GM23338 (cell line): Measurements from ENCODE around the gene GOLGA6D. TPM values are rescaled to one million over a fixed set of nuclear protein-coding genes. Genes with fewer than 3 reads are reported as not detected.
"Not testable (repeated sequence)": the region's sequence is repeated elsewhere in the genome, so short reads cannot be mapped to it uniquely, and the experiment has no call there.

ENCODE experiments used
- ATAC-seq: fragments of 200-7000 bp; cut with Tn5 transposase; 3 replicates; pipeline ENCODE4 v1.9.1; 2020
- DNase-seq: peaks from one replicate; pipeline ENCODE4 v3.0.0-alpha.2; 2015; ENCODE audit warnings: low spot score
- H2AFZ ChIP-seq: fragments of 200-600 bp; sonication (generic); 2 replicates; pipeline ENCODE4 v1.8.0; 2016; ENCODE audit warnings: antibody characterized with exemption, mild to moderate bottlenecking, moderate library complexity
- H3F3A ChIP-seq: fragments of 200-600 bp; sonication (generic); replicated peaks from 2 replicates; pipeline ENCODE4 v1.8.0; 2017; ENCODE audit warnings: antibody characterized with exemption, mixed run types, low read depth
- H3K27ac ChIP-seq: fragments of 200-600 bp; sonication (generic); 2 replicates; pipeline ENCODE4 v1.6.1; 2016; ENCODE audit warnings: low read depth
- H3K27me3 ChIP-seq: fragments of 200-600 bp; sonication (generic); 2 replicates; pipeline ENCODE4 v1.8.0; 2016; ENCODE audit warnings: mild to moderate bottlenecking, mixed run types, moderate library complexity; ENCODE audit not compliant: insufficient read depth
- H3K36me3 ChIP-seq: fragments of 200-600 bp; sonication (generic); 2 replicates; pipeline ENCODE4 v1.8.0; 2016; ENCODE audit warnings: mild to moderate bottlenecking; ENCODE audit not compliant: insufficient read depth
- H3K4me1 ChIP-seq: fragments of 200-600 bp; sonication (generic); 2 replicates; pipeline ENCODE4 v1.8.0; 2016; ENCODE audit warnings: mild to moderate bottlenecking, moderate library complexity; ENCODE audit not compliant: insufficient read depth
- H3K4me2 ChIP-seq: fragments of 200-600 bp; sonication (generic); 2 replicates; pipeline ENCODE4 v1.7.1; 2017; ENCODE audit warnings: mixed run types
- H3K4me3 ChIP-seq: fragments of 200-600 bp; sonication (generic); 2 replicates; pipeline ENCODE4 v1.6.1; 2016; ENCODE audit warnings: mixed run types
- H3K79me2 ChIP-seq: fragments of 200-600 bp; sonication (generic); replicated peaks from 2 replicates; pipeline ENCODE4 v1.8.0; 2017; ENCODE audit warnings: mild to moderate bottlenecking; ENCODE audit not compliant: insufficient read depth
- H3K9me2 ChIP-seq: fragments of 200-600 bp; sonication (generic); 2 replicates; pipeline ENCODE4 v1.8.0; 2017; ENCODE audit not compliant: insufficient read depth
- H4K20me1 ChIP-seq: fragments of 200-600 bp; sonication (generic); replicated peaks from 2 replicates; pipeline ENCODE4 v1.8.0; 2017; ENCODE audit warnings: mild to moderate bottlenecking; ENCODE audit not compliant: insufficient read depth
- H3K27ac Mint-ChIP-seq: 2 replicates; pipeline ENCODE4 v1.8.0; 2020; ENCODE audit warnings: inconsistent platforms, mild to moderate bottlenecking, moderate library complexity, mixed read lengths
- H3K27me3 Mint-ChIP-seq: 3 replicates; pipeline ENCODE4 v1.8.0; 2022; ENCODE audit warnings: low read depth, mild to moderate bottlenecking, moderate library complexity, mixed read lengths, inconsistent platforms; ENCODE audit not compliant: insufficient read depth, poor library complexity
- H3K36me3 Mint-ChIP-seq: 3 replicates; pipeline ENCODE4 v1.8.0; 2021; ENCODE audit warnings: low read depth, mild to moderate bottlenecking, inconsistent platforms, moderate library complexity, mixed read lengths
- H3K4me1 Mint-ChIP-seq: 3 replicates; pipeline ENCODE4 v1.8.0; 2020; ENCODE audit warnings: mild to moderate bottlenecking, inconsistent platforms, mixed read lengths
- H3K4me3 Mint-ChIP-seq: 3 replicates; pipeline ENCODE4 v1.8.0; 2021; ENCODE audit warnings: moderate library complexity, mild to moderate bottlenecking, inconsistent platforms, mixed read lengths
- H3K9me3 Mint-ChIP-seq: 3 replicates; pipeline ENCODE4 v1.8.0; 2020; ENCODE audit warnings: moderate library complexity, mild to moderate bottlenecking, inconsistent platforms, mixed read lengths
- EZH2 ChIP-seq: fragments of 200-600 bp; sonication (generic); IDR thresholded peaks from one replicate; pipeline ENCODE4 v1.8.0; 2017; ENCODE audit warnings: antibody characterized with exemption, mild to moderate bottlenecking, low read depth; ENCODE audit not compliant: unreplicated experiment
- EZH2phosphoT487 ChIP-seq: fragments of 200-600 bp; sonication (generic); IDR thresholded peaks from one replicate; pipeline ENCODE4 v1.8.1; 2018; ENCODE audit warnings: antibody characterized with exemption; ENCODE audit not compliant: unreplicated experiment
- JUNB ChIP-seq: IDR thresholded peaks from one replicate; pipeline ENCODE4 v1.6.1; 2016; ENCODE audit warnings: antibody characterized with exemption; ENCODE audit not compliant: unreplicated experiment
- NANOG ChIP-seq: IDR thresholded peaks from 2 replicates; pipeline ENCODE4 v1.6.1; 2016; ENCODE audit warnings: antibody characterized with exemption, borderline replicate concordance
- POLR2AphosphoS5 ChIP-seq: IDR thresholded peaks from 2 replicates; pipeline ENCODE4 v1.6.1; 2016; ENCODE audit warnings: antibody characterized with exemption, low read depth
- STAT1 ChIP-seq: IDR thresholded peaks from one replicate; pipeline ENCODE4 v1.6.1; 2016; ENCODE audit warnings: antibody characterized with exemption; ENCODE audit not compliant: unreplicated experiment
- ZNF114 ChIP-seq: fragments of 250-450 bp; sonication (Bioruptor Pico); IDR thresholded peaks from 2 replicates; pipeline ENCODE4 v1.5.0; 2020; ENCODE audit warnings: mild to moderate bottlenecking, moderate library complexity
- ZNF331 ChIP-seq: fragments of 250-450 bp; sonication (Bioruptor Pico); IDR thresholded peaks from 2 replicates; pipeline ENCODE4 v1.5.0; 2020; ENCODE audit warnings: low read depth, mild to moderate bottlenecking, moderate library complexity
- polyA plus RNA-seq: library from polyadenylated mRNA; unstranded; fragments of >200 nt; fragmentation: Nextera tagmentation; extraction: Ambion mirVana; gene quantifications from 2 replicates; pipeline ENCODE4 v1.2.1, GENCODE V29; 2016
- total RNA-seq: library from RNA; depleted of rRNA; stranded (reverse); fragments of >200 nt; shearing (Covaris generic); gene quantifications from 2 replicates; pipeline ENCODE4 v1.2.3, GENCODE V29; 2014
- TF ChIP-seq, protein P1 (sequence below): IDR thresholded peaks from 2 replicates; pipeline ENCODE4 v1.6.1; 2016; ENCODE audit warnings: antibody characterized with exemption
- TF ChIP-seq, protein P2 (sequence below): fragments of 250-450 bp; sonication (Bioruptor Pico); IDR thresholded peaks from 2 replicates; pipeline ENCODE4 v1.5.0; 2020; ENCODE audit warnings: mild to moderate bottlenecking, moderate library complexity
- TF ChIP-seq, protein P3 (sequence below): IDR thresholded peaks from one replicate; pipeline ENCODE4 v1.6.1; 2018; ENCODE audit warnings: antibody characterized with exemption; ENCODE audit not compliant: unreplicated experiment

Gene GOLGA6D
- total and polyA plus RNA-seq, 2 experiments from 2014 or later = 0.99 to 1.0 TPM

DNA sequence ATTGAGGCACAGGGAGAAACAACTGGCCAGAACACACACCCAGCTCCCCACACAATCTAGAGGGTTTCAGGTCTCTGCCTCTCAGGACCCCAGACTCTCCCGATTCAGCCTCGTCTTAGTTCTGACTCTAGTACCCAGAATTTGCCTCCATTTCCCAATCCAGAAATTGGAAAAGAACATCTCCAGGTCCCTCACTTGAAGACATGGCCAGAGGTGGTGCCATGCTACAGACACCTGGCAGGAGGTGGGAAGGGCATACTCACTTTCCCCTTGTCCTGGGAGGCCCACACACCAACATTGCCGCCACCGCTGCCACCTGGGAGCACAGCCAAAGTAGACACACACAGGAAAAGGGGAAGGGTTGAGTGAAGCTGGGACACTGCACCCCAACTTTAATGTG, 20.1 kb downstream of the GOLGA6D start:
- not testable (repeated sequence) for H4K20me1 ChIP-seq, H3K27ac Mint-ChIP-seq, H3K27me3 ChIP-seq, H3K36me3 Mint-ChIP-seq, H3F3A ChIP-seq, DNase-seq, H3K4me1 Mint-ChIP-seq, H3K4me3 ChIP-seq, H3K9me2 ChIP-seq, H2AFZ ChIP-seq, H3K27ac ChIP-seq, H3K36me3 ChIP-seq, H3K4me2 ChIP-seq, H3K4me3 Mint-ChIP-seq, H3K9me3 Mint-ChIP-seq, H3K4me1 ChIP-seq, ATAC-seq, H3K27me3 Mint-ChIP-seq, H3K79me2 ChIP-seq

DNA sequence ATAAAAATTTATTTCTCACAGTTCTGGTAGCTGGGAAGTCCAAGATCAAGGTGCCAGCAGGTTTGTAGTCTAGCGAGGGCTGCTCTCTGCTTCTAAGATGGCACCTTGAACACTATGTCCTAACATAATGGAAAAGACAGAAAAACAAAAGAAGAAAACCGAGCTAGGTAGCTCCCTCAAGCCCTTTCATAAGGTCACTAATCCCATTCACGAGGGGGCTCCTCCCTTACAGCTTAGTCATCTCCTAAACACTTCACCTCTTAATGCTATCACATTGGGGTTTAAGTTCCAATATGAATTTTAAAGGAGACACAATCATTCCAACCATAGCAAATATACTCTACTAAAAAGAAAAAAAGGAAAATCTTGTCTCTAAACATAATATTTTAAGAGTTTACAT, 23.6 kb downstream of the GOLGA6D start:
- H2AFZ ChIP-seq = no peak overlapping the region
- no peaks in the 10 kb centered on the region for H3K36me3 Mint-ChIP-seq
- H3K27ac Mint-ChIP-seq = no peak overlapping the region
- TF ChIP-seq, protein P1, sequence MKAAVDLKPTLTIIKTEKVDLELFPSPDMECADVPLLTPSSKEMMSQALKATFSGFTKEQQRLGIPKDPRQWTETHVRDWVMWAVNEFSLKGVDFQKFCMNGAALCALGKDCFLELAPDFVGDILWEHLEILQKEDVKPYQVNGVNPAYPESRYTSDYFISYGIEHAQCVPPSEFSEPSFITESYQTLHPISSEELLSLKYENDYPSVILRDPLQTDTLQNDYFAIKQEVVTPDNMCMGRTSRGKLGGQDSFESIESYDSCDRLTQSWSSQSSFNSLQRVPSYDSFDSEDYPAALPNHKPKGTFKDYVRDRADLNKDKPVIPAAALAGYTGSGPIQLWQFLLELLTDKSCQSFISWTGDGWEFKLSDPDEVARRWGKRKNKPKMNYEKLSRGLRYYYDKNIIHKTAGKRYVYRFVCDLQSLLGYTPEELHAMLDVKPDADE = no peak
- no peak for TF ChIP-seq STAT1
- TF ChIP-seq ZNF331 = no peak
- no peak for TF ChIP-seq NANOG
- no peak for TF ChIP-seq ZNF114 (CRISPR knock-in tag)
- TF ChIP-seq JUNB = no peak
- TF ChIP-seq EZH2phosphoT487 = no peak
- TF ChIP-seq, protein P2, sequence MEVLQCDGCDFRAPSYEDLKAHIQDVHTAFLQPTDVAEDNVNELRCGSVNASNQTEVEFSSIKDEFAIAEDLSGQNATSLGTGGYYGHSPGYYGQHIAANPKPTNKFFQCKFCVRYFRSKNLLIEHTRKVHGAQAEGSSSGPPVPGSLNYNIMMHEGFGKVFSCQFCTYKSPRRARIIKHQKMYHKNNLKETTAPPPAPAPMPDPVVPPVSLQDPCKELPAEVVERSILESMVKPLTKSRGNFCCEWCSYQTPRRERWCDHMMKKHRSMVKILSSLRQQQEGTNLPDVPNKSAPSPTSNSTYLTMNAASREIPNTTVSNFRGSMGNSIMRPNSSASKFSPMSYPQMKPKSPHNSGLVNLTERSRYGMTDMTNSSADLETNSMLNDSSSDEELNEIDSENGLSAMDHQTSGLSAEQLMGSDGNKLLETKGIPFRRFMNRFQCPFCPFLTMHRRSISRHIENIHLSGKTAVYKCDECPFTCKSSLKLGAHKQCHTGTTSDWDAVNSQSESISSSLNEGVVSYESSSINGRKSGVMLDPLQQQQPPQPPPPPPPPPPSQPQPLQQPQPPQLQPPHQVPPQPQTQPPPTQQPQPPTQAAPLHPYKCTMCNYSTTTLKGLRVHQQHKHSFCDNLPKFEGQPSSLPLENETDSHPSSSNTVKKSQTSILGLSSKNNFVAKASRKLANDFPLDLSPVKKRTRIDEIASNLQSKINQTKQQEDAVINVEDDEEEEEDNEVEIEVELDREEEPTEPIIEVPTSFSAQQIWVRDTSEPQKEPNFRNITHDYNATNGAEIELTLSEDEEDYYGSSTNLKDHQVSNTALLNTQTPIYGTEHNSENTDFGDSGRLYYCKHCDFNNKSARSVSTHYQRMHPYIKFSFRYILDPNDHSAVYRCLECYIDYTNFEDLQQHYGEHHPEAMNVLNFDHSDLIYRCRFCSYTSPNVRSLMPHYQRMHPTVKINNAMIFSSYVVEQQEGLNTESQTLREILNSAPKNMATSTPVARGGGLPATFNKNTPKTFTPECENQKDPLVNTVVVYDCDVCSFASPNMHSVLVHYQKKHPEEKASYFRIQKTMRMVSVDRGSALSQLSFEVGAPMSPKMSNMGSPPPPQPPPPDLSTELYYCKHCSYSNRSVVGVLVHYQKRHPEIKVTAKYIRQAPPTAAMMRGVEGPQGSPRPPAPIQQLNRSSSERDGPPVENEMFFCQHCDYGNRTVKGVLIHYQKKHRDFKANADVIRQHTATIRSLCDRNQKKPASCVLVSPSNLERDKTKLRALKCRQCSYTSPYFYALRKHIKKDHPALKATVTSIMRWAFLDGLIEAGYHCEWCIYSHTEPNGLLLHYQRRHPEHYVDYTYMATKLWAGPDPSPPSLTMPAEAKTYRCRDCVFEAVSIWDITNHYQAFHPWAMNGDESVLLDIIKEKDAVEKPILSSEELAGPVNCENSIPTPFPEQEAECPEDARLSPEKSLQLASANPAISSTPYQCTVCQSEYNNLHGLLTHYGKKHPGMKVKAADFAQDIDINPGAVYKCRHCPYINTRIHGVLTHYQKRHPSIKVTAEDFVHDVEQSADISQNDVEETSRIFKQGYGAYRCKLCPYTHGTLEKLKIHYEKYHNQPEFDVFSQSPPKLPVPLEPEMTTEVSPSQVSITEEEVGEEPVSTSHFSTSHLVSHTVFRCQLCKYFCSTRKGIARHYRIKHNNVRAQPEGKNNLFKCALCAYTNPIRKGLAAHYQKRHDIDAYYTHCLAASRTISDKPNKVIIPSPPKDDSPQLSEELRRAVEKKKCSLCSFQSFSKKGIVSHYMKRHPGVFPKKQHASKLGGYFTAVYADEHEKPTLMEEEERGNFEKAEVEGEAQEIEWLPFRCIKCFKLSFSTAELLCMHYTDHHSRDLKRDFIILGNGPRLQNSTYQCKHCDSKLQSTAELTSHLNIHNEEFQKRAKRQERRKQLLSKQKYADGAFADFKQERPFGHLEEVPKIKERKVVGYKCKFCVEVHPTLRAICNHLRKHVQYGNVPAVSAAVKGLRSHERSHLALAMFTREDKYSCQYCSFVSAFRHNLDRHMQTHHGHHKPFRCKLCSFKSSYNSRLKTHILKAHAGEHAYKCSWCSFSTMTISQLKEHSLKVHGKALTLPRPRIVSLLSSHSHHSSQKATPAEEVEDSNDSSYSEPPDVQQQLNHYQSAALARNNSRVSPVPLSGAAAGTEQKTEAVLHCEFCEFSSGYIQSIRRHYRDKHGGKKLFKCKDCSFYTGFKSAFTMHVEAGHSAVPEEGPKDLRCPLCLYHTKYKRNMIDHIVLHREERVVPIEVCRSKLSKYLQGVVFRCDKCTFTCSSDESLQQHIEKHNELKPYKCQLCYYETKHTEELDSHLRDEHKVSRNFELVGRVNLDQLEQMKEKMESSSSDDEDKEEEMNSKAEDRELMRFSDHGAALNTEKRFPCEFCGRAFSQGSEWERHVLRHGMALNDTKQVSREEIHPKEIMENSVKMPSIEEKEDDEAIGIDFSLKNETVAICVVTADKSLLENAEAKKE (CRISPR knock-in tag) = no peak
- no peak for TF ChIP-seq POLR2AphosphoS5
- TF ChIP-seq, protein P3, sequence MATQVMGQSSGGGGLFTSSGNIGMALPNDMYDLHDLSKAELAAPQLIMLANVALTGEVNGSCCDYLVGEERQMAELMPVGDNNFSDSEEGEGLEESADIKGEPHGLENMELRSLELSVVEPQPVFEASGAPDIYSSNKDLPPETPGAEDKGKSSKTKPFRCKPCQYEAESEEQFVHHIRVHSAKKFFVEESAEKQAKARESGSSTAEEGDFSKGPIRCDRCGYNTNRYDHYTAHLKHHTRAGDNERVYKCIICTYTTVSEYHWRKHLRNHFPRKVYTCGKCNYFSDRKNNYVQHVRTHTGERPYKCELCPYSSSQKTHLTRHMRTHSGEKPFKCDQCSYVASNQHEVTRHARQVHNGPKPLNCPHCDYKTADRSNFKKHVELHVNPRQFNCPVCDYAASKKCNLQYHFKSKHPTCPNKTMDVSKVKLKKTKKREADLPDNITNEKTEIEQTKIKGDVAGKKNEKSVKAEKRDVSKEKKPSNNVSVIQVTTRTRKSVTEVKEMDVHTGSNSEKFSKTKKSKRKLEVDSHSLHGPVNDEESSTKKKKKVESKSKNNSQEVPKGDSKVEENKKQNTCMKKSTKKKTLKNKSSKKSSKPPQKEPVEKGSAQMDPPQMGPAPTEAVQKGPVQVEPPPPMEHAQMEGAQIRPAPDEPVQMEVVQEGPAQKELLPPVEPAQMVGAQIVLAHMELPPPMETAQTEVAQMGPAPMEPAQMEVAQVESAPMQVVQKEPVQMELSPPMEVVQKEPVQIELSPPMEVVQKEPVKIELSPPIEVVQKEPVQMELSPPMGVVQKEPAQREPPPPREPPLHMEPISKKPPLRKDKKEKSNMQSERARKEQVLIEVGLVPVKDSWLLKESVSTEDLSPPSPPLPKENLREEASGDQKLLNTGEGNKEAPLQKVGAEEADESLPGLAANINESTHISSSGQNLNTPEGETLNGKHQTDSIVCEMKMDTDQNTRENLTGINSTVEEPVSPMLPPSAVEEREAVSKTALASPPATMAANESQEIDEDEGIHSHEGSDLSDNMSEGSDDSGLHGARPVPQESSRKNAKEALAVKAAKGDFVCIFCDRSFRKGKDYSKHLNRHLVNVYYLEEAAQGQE = no peak
- TF ChIP-seq EZH2 = no peak

More for the DNA sequence above, 23.6 kb downstream of the GOLGA6D start:
- H3K4me2 ChIP-seq = no peak overlapping the region
- no peaks in the 10 kb centered on the region for H3K27me3 Mint-ChIP-seq
- no peaks in the 10 kb centered on the region for H3K9me3 Mint-ChIP-seq
- H3K36me3 ChIP-seq = no peaks in the 10 kb centered on the region
- no peak overlapping the region for H3K4me3 Mint-ChIP-seq
- H3K4me3 ChIP-seq = no peak overlapping the region
- H3K27me3 ChIP-seq = no peaks in the 10 kb centered on the region
- H3K9me2 ChIP-seq = no peaks in the 10 kb centered on the region
- no peaks in the 10 kb centered on the region for H4K20me1 ChIP-seq
- H3K4me1 Mint-ChIP-seq = no peaks in the 10 kb centered on the region
- no peak for DNase-seq
- H3K4me1 ChIP-seq = no peaks in the 10 kb centered on the region
- no peaks in the 10 kb centered on the region for H3F3A ChIP-seq
- ATAC-seq = no peak
- H3K79me2 ChIP-seq = no peaks in the 10 kb centered on the region
- no peak overlapping the region for H3K27ac ChIP-seq
